ENCODE results near the gene TRIM65.

DNA sequence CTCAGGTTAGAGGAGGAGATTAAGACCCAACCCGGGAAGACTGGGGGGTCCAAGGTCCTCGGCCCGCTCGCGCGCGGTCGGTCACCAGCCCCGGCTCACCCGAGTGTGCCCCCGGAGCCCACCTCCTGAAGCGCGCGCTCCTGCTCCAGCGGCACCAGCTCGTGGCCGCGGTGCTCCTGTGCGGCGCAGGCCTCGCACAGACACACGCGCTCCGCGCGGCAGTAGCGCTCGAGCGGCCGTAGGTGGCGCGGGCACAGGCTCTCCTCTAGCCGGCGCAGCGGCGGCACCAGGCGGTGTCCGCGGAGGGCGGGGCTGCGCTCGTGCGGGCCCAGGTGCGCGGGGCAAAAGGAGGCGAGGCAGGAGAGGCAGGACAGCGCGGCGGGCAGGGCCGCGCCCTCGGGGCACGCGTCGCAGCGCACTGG is 19.0 kb downstream of the TRIM65 start:
- TF ChIP-seq, protein P1, sequence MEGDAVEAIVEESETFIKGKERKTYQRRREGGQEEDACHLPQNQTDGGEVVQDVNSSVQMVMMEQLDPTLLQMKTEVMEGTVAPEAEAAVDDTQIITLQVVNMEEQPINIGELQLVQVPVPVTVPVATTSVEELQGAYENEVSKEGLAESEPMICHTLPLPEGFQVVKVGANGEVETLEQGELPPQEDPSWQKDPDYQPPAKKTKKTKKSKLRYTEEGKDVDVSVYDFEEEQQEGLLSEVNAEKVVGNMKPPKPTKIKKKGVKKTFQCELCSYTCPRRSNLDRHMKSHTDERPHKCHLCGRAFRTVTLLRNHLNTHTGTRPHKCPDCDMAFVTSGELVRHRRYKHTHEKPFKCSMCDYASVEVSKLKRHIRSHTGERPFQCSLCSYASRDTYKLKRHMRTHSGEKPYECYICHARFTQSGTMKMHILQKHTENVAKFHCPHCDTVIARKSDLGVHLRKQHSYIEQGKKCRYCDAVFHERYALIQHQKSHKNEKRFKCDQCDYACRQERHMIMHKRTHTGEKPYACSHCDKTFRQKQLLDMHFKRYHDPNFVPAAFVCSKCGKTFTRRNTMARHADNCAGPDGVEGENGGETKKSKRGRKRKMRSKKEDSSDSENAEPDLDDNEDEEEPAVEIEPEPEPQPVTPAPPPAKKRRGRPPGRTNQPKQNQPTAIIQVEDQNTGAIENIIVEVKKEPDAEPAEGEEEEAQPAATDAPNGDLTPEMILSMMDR (conservative IDR thresholded peaks at IDR 0.05 in 1 of 2, IDR thresholded peaks at IDR 0.05 in 1 of 2; ENCODE audit: extremely low read depth in 1 of 2, insufficient read depth in 1 of 2, low read depth in 1 of 2, low read length in 2 of 2), result peak; percentile 30 to 64
- TF ChIP-seq EZH2 (IDR thresholded peaks at IDR 0.05; ENCODE audit: borderline replicate concordance, low read length), result no peak

Data from mammary epithelial cell (primary cell).